Left ventricle myocardium superior (tissue), 1 donor: ENCODE measurements around the gene BIRC5. TPM values are rescaled to one million over a fixed set of nuclear protein-coding genes. Genes with fewer than 3 reads are reported as not detected.

Experiments
- ATAC-seq: fragments of 200-7000 bp; cut with Tn5 transposase; one replicate; pipeline ENCODE4 v1.9.1; 2020; ENCODE audit warnings: mild to moderate bottlenecking, moderate library complexity
- DNase-seq: peaks from one replicate; pipeline ENCODE4 v3.0.0-alpha.2; 2020
- intact Hi-C: fragments of 100-400 bp; cut with micrococcal nuclease; formaldehyde crosslinking; loops from one replicate; pipeline ENCODE4 v1.11.0; 2022
- total RNA-seq: library from RNA; stranded (reverse); fragmentation: NEBNext Ultra II Directional; extraction: Animal tissue kit (Norgen Biotek cat#: 25700); gene quantifications from one replicate; pipeline ENCODE4 v1.2.1, GENCODE V29; 2021
- donor health status: DM: no; HTN: yes; CAD: no; lungs with severe emphysema.

Gene BIRC5
- total RNA-seq, 1 donor from 2014 or later, result 0.69 TPM

GRCh38 chr17:78267253-78268073, 53.4 kb downstream of the BIRC5 start:
- intact Hi-C loops, result no loop called here
- DNase-seq, result no peak
- no peak for ATAC-seq

DNA sequence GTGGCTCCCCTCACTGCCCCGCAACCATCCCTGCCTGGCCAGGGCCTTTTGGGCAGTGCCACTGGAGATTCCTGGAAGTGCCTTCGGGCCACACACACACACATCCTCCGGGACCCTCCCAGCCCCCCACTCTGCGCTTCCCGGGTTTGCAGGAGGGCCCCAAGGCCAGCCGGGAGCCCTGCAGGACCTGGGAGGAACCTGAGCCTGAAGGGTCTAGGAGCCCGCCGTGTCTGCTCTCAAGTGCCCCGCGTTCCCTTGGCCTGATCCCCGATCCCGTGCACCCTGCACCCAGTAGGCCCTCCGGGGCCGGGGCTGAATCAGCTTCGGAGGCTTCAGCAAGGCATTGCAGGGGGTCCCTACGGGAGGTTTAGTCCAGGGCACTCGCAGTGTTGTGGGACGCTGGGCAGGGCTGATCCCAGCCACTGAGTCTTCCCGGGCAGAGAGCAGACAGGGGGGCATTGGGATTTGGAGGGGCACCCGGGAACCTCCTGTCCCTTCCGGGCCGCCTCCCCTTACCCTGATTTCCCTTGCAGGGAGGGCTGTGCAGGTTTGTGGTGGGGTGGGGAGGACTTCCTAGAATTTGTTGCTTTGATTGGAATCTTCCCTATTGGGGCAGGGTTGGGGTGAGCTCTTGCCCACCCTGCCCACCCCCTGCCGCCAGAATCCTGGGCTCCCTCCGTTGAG, 54.3 kb downstream of the BIRC5 start:
- ATAC-seq (no peak), DNase-seq (no peak)
- intact Hi-C loops, result no loop called here

DNA sequence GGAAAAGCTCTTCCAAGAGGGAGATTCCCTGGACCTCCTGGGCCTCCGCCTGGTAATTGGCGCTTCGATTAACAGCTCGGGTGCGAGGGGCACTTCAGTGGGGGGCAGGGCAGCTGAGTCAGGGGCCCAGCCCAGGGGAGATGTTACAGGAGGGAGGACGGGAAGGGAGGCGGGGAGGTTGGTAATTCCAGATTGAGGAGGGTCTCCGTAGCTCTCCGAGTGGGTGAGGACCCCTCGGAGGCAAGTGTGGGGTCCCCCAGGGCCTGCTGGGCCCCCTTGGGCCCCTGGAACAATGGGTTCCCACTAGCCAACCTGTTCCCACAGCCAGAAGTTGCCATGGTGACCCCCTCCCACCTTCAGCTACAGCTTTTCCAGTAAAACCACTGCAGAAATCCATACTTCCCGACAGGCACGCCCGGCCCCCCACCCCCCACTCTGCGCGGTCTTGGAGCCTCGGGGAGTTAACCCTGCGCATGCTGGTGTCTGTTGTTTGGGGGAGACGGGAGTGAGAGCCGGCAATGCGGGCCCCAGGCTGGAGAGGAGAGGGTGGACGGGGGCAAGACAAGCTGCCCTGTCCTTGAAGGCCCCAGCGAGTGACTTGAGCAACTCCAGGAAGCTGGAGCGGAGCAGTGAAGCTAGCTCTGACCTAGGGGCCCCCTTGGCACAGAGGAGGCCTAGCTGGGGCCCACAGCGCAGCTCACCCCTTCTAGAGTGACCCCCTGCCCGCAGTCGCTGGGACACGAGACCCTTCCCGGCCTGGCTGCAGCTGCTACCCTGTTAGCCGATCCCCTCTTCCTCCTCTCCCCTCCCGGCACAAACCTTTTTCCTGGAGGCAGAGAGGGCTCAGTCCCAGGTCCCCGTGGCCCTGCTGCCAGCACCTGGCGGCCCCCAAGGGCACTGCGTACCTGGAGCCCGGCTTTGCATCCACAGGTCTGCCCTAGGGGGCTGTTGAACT, 55.2 kb downstream of the BIRC5 start:
- intact Hi-C loops, result no loop called here
- no peak for DNase-seq

GRCh38 chr17:78269955-78270381, 55.9 kb downstream of the BIRC5 start:
- intact Hi-C loops, result no loop called here
- ATAC-seq (no peak), DNase-seq (no peak)

More for the DNA sequence above, 55.2 kb downstream of the BIRC5 start:
- no peak for ATAC-seq

- DNase-seq (no peak), ATAC-seq (no peak)
These were observed 57.5 kb downstream of the BIRC5 start for GRCh38 chr17:78271419-78272170.

GRCh38 chr17:78272181-78272913, 58.3 kb downstream of the BIRC5 start:
- intact Hi-C loops, result no loop called here
- ATAC-seq (peak; percentile 85), DNase-seq (peak; percentile 67)

More at GRCh38 chr17:78271419-78272170, 57.5 kb downstream of the BIRC5 start:
- intact Hi-C loops, result no loop called here

DNA sequence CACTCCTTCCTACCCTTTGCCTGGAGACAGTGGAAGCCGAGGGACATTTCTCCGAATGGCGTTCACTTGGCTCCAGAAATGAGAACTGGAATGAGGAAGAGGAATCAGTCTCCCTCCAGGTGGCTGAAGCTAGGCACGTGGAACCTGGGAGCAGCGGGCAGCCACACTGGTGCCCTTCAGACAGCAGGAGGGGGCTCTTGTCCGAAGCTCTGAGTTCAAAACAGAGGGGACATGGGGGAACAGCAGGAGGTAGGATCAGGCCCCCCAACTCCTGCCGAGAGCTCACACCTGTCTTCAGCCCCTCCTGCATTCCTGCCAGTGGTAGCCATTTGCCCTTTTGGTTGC, 58.8 kb downstream of the BIRC5 start:
- no peak for DNase-seq
- no peak for ATAC-seq
- intact Hi-C loops, result no loop called here

GRCh38 chr17:78273813-78274212, 59.8 kb downstream of the BIRC5 start:
- intact Hi-C loops, result no loop called here
- ATAC-seq (no peak), DNase-seq (no peak)

Other genes starting within 250 kb of the BIRC5 start
- 69.2 TPM for gene TMC6, start 85.5 kb upstream of the BIRC5 start, total RNA-seq
- 1.5 TPM for gene TMC8, start 83.5 kb upstream of the BIRC5 start, total RNA-seq
- not detected for gene C17orf99, start 67.9 kb upstream of the BIRC5 start, total RNA-seq
- 120 TPM for gene SYNGR2, start 45.7 kb upstream of the BIRC5 start, total RNA-seq
- 2.1 TPM for gene TK1, start 27.2 kb upstream of the BIRC5 start, total RNA-seq
- 45.0 TPM for gene AFMID, start 26.9 kb upstream of the BIRC5 start, total RNA-seq
- not detected for gene TMEM235, start 17.4 kb downstream of the BIRC5 start, total RNA-seq
- gene SOCS3, start 145.8 kb downstream of the BIRC5 start, total RNA-seq, result 11.1 TPM
- 18.3 TPM for gene PGS1, start 164.4 kb downstream of the BIRC5 start, total RNA-seq